ENCODE data around the gene CPPED1.

GRCh38 chr16:12609937-12610699 lies 193.6 kb downstream of the CPPED1 start:
- no peak for TF ChIP-seq CTCF (IDR thresholded peaks at IDR 0.05)
- no peak for TF ChIP-seq POLR2A (IDR thresholded peaks at IDR 0.05)

Measured in stomach (tissue), 4 donors.